ENCODE data around the gene UTY. TPM values are rescaled to one million over a fixed set of nuclear protein-coding genes. Genes with fewer than 3 reads are reported as not detected.

UTY gene
- total and polyA plus RNA-seq, 10 of the 15 experiments (the other 5 are each of a cell fraction or from before 2014, with no cell fraction given), result 0.13 TPM; not detected in 9

DNA sequence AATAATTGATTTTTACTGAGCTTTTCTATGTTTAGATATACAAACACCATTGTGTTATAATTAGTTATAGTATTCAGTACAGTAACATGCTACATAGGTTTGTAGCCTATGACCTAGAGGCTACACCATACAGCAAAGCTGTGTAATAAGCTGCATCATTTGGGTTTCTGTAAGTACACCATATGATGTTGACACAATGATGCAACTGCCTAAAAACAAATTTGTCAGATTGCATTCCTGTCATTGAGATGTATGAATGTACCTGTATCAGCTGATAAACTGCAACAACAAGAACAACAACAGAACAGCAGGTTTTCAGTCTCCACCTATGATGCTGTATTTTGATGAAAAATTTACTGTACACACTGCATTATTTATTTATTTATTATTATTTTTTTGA is 64.3 kb downstream of the UTY start:
- TF ChIP-seq EED (IDR thresholded peaks at IDR 0.05; ENCODE audit: low read depth) (no peak), CBX5 (IDR thresholded peaks at IDR 0.05; ENCODE audit: low read depth) (no peak), EGR1 (IDR thresholded peaks at IDR 0.05; ENCODE audit: borderline replicate concordance in 1 of 2, low read depth in 2 of 2, low read length in 2 of 2) (no peak), ASH2L (IDR thresholded peaks at IDR 0.05; ENCODE audit: borderline replicate concordance, low read depth) (no peak)
- POLR2A ChIA-PET, result no interaction called here
- no peak for FAIRE-seq

DNA sequence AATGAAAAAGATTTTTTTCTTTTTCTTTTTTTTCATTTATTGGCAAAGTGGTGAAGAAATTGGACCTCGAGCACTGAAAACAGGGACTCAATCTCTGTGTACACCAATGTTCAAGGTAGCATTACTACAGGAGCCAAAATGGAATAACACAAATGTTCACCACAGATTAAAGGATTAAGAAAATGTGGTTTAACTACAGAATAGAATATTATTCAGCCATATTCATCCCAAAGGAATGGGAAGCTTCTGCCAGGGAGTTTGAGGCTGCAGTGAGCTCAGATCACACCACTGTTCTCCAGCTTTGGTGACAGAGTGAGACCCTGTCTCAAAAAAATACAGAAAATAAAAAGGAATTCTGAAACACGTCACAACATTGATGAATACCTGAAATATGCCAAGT is 81.0 kb downstream of the UTY start:
- no TSS peak for BruUV-seq (replicated peaks)
- Histone ChIP-seq H3K9ac (ENCODE audit: control insufficient read depth, insufficient read depth, low read length) (no peak overlapping the region), H2AFZ (ENCODE audit: control insufficient read depth, low read depth, low read length) (no peak overlapping the region), H4K20me1 (ENCODE audit: control insufficient read depth, insufficient read depth) (no peaks in the 10 kb centered on the region), H3K79me2 (ENCODE audit: control insufficient read depth, insufficient read depth, low read length) (no peaks in the 10 kb centered on the region), H3K27ac (ENCODE audit: control insufficient read depth, insufficient read depth) (no peak overlapping the region), H3K9me3 (replicated peaks; ENCODE audit: control insufficient read depth, insufficient read depth, low read length) (no peaks in the 10 kb centered on the region), H3K27me3 (replicated peaks in 1 of 2; ENCODE audit: control insufficient read depth in 2 of 2, insufficient read depth in 2 of 2, low read length in 1 of 2) (no peaks in the 10 kb centered on the region), H3K4me1 (ENCODE audit: control insufficient read depth, insufficient read depth, low read length) (no peaks in the 10 kb centered on the region), H3K4me3 (no peak overlapping the region), H3K4me2 (ENCODE audit: control insufficient read depth, insufficient read depth) (no peak overlapping the region), H3K36me3 (ENCODE audit: control insufficient read depth in 2 of 2, insufficient read depth in 2 of 2, low read length in 1 of 2) (no peaks in the 10 kb centered on the region)
- ChIA-PET POLR2A (no interaction called here), CTCF (no interaction called here), RAD21 (ENCODE audit: unreplicated experiment) (no interaction called here), SMC1A (ENCODE audit: uncharacterized antibody, unreplicated experiment) (no interaction called here)
- no peak for FAIRE-seq
- DNase-seq (ENCODE audit: low read depth, low spot score), result no peak
- no peak for ATAC-seq
- in situ Hi-C loops (cut with MboI), result no loop called here
- intact Hi-C loops (cut with micrococcal nuclease; ENCODE audit: unreplicated experiment), result no loop called here
- whole genome bisulfite sequencing (ENCODE audit: insufficient coverage, insufficient replicate concordance, low lambda C conversion rate, missing lambda C conversion rate), result no CpG with 5 or more reads among the region's 2 CpGs
- TF ChIP-seq RELA (IDR thresholded peaks at IDR 0.05; ENCODE audit: borderline replicate concordance, partially characterized antibody), result no peak
- TF ChIP-seq, protein P1, sequence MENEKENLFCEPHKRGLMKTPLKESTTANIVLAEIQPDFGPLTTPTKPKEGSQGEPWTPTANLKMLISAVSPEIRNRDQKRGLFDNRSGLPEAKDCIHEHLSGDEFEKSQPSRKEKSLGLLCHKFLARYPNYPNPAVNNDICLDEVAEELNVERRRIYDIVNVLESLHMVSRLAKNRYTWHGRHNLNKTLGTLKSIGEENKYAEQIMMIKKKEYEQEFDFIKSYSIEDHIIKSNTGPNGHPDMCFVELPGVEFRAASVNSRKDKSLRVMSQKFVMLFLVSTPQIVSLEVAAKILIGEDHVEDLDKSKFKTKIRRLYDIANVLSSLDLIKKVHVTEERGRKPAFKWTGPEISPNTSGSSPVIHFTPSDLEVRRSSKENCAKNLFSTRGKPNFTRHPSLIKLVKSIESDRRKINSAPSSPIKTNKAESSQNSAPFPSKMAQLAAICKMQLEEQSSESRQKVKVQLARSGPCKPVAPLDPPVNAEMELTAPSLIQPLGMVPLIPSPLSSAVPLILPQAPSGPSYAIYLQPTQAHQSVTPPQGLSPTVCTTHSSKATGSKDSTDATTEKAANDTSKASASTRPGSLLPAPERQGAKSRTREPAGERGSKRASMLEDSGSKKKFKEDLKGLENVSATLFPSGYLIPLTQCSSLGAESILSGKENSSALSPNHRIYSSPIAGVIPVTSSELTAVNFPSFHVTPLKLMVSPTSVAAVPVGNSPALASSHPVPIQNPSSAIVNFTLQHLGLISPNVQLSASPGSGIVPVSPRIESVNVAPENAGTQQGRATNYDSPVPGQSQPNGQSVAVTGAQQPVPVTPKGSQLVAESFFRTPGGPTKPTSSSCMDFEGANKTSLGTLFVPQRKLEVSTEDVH (IDR thresholded peaks at IDR 0.05; ENCODE audit: low read depth, partially characterized antibody), result no peak
- TF ChIP-seq, protein P2, sequence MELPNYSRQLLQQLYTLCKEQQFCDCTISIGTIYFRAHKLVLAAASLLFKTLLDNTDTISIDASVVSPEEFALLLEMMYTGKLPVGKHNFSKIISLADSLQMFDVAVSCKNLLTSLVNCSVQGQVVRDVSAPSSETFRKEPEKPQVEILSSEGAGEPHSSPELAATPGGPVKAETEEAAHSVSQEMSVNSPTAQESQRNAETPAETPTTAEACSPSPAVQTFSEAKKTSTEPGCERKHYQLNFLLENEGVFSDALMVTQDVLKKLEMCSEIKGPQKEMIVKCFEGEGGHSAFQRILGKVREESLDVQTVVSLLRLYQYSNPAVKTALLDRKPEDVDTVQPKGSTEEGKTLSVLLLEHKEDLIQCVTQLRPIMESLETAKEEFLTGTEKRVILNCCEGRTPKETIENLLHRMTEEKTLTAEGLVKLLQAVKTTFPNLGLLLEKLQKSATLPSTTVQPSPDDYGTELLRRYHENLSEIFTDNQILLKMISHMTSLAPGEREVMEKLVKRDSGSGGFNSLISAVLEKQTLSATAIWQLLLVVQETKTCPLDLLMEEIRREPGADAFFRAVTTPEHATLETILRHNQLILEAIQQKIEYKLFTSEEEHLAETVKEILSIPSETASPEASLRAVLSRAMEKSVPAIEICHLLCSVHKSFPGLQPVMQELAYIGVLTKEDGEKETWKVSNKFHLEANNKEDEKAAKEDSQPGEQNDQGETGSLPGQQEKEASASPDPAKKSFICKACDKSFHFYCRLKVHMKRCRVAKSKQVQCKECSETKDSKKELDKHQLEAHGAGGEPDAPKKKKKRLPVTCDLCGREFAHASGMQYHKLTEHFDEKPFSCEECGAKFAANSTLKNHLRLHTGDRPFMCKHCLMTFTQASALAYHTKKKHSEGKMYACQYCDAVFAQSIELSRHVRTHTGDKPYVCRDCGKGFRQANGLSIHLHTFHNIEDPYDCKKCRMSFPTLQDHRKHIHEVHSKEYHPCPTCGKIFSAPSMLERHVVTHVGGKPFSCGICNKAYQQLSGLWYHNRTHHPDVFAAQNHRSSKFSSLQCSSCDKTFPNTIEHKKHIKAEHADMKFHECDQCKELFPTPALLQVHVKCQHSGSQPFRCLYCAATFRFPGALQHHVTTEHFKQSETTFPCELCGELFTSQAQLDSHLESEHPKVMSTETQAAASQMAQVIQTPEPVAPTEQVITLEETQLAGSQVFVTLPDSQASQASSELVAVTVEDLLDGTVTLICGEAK (IDR thresholded peaks at IDR 0.05; ENCODE audit: borderline replicate concordance), result no peak
- TF ChIP-seq, protein P3, sequence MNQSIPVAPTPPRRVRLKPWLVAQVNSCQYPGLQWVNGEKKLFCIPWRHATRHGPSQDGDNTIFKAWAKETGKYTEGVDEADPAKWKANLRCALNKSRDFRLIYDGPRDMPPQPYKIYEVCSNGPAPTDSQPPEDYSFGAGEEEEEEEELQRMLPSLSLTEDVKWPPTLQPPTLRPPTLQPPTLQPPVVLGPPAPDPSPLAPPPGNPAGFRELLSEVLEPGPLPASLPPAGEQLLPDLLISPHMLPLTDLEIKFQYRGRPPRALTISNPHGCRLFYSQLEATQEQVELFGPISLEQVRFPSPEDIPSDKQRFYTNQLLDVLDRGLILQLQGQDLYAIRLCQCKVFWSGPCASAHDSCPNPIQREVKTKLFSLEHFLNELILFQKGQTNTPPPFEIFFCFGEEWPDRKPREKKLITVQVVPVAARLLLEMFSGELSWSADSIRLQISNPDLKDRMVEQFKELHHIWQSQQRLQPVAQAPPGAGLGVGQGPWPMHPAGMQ (IDR thresholded peaks at IDR 0.05; ENCODE audit: borderline replicate concordance), result no peak

More for the DNA sequence above, 64.3 kb downstream of the UTY start:
- Histone ChIP-seq H3K79me2 (ENCODE audit: control insufficient read depth, insufficient read depth, low read length) (no peaks in the 10 kb centered on the region), H3K9ac (ENCODE audit: control insufficient read depth, insufficient read depth, low read length) (no peak overlapping the region), H3K4me1 (ENCODE audit: control insufficient read depth, insufficient read depth, low read length) (no peaks in the 10 kb centered on the region), H3K36me3 (ENCODE audit: control insufficient read depth in 2 of 2, insufficient read depth in 2 of 2, low read length in 1 of 2) (no peaks in the 10 kb centered on the region), H3K9me3 (replicated peaks; ENCODE audit: control insufficient read depth, insufficient read depth, low read length) (no peaks in the 10 kb centered on the region), H3K27me3 (replicated peaks in 1 of 2; ENCODE audit: control insufficient read depth in 2 of 2, insufficient read depth in 2 of 2, low read length in 1 of 2) (no peaks in the 10 kb centered on the region), H2AFZ (ENCODE audit: control insufficient read depth, low read depth, low read length) (no peak overlapping the region), H3K4me2 (ENCODE audit: control insufficient read depth, insufficient read depth) (no peak overlapping the region), H4K20me1 (ENCODE audit: control insufficient read depth, insufficient read depth) (no peaks in the 10 kb centered on the region), H3K4me3 (no peak overlapping the region), H3K27ac (ENCODE audit: control insufficient read depth, insufficient read depth) (no peak overlapping the region)
- ChIA-PET CTCF (no interaction called here), RAD21 (ENCODE audit: unreplicated experiment) (no interaction called here), SMC1A (ENCODE audit: uncharacterized antibody, unreplicated experiment) (no interaction called here)
- in situ Hi-C loops (cut with MboI), result no loop called here
- BruUV-seq (replicated peaks), result no TSS peak
- no peak for ATAC-seq
- intact Hi-C loops (cut with micrococcal nuclease; ENCODE audit: unreplicated experiment), result no loop called here
- DNase-seq (ENCODE audit: low read depth, low spot score), result no peak
